Measurements from ENCODE around the gene HMCN2.

Gene HMCN2

GRCh38 chr9:130470950-130471349 is 205.4 kb downstream of the HMCN2 start:
- DNase-seq (ENCODE audit: low read depth): no peak

- no peak for DNase-seq (ENCODE audit: low read depth)
Measured at GRCh38 chr9:130471411-130472183, 206.0 kb downstream of the HMCN2 start.

DNA sequence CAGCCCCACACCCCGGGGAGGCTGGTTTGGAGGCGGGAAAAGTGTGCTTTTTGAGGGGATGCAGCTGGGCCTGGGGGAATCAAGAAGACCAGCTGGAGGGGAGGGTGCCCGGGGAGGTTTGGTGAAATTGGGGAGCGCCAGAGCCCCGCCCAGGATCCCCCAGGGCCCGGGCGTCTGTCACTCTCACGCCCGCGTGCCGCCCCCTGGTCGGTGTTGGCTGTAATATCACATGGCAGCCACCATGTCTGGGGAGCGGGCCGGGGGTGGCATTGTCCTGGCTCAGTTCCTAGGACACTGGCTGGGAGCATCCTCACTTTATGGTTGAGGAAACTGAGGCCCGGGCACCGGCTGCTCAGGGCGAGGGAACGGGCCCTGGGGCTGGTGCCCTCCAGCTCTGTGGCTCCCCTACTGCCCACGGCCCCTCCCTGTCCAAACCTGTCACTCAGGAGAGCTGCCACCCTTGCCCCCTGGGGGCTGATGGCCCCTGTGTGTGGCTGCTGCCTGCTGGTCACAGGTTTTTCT is 206.7 kb downstream of the HMCN2 start:
- DNase-seq (ENCODE audit: low read depth): no peak

DNA sequence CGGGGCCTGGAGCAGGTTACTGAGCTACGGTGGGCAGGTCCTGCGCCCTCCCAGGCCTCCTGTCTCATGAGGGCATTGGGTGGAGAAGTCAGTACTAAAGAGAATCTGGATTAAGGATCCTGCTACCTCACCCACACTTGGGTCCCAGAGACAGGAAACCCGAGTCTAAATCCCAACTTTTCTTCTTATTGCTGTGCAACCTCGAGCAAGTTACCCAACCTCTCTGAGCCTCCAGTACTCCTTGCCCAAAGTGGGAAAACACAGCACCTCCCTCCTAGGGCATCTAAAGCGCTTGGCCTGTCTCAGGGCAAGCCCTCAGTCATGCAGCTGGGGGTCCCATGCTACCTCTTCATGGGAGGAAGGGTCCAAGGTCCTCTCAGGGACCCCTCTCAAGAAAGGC is 207.4 kb downstream of the HMCN2 start:
- DNase-seq (ENCODE audit: low read depth): no peak

GRCh38 chr9:130473566-130473965 is 208.0 kb downstream of the HMCN2 start:
- DNase-seq (ENCODE audit: low read depth): no peak

GRCh38 chr9:130474106-130474505 is 208.5 kb downstream of the HMCN2 start:
- DNase-seq (ENCODE audit: low read depth): no peak

- DNase-seq (ENCODE audit: low read depth): no peak
Measured at GRCh38 chr9:130476151-130476730, 210.7 kb downstream of the HMCN2 start.

DNA sequence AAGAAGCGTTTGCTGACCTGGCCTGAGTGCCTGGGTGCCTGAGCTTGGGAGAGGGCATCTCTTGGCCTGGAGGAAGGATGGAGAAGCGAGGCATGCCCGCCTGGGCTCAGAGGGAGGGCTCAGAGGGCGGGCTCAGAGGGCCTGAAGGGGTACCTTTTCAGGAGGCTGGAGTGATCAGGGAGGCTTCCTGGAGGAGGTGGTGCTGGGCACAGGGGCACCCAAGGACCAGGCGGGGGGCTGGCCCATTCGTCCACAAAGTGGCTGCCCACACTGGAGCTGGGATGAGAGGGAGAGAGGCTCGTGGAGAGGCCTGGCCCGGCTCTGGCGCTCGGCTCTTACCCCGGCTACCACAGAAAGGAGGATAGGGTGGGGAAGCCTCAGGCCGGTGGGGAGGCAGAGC is 212.0 kb downstream of the HMCN2 start:
- DNase-seq (ENCODE audit: low read depth): no peak

- no peak for DNase-seq (ENCODE audit: low read depth)
Measured at GRCh38 chr9:130478152-130478551, 212.6 kb downstream of the HMCN2 start.

DNA sequence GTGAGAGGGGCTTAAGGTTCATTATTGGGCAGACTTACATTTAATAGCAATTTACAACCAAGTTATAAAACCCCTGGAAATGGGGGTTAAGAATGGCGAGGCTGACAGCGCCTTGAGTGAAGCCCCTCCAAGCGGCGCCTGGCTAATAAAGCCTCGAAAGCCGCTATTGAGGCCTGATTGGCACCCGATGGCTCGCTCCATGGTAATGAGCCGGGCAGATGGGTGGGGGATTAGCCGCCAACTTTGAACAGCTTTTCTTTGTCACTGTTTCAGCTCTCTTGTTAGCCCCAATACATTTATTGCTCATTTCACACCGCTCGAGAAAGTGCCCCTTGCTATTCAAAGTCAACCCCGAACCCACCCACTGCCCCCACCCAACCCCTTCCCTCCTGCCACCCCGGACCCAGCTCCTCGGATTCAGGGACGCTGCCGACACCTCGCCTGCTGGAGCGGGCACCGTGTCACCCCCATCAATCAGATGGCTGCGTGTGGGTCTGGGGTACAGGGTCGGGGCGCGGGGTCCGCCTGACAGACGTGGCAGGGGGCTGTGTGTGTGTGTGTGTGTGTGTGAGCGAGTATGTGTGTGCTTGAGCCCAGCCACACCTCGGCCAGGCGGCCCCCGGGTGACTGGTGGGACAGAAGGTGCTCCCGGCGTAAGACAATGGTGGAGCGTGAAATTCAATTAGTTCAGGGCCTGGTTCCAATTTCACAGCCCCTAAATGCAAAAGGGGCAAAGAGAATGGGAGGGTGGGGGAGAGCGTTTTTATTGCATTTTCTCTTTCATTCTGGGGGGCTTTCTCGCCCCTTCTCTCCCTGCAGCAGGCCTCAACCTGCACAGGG is 213.4 kb downstream of the HMCN2 start:
- DNase-seq (ENCODE audit: low read depth): no peak

DNA sequence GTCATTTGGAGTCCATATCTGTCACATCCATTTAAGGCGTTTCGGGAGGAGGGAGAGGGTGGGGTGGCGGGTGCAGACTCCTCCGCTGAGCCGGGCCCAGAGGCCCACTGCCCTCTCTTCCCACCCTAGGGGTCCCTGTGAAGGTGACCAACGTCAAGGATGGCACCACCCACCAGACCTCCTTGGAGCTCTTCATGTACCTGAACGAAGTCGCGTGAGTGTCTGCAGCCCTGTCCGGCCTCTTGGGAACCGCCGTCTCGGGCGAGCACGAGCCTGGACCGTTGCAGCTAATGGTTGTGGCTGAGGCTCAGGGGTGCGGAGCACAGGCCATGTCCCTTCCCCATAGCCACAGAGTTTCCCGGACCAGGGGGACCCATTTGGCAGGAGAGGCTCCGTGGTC is 214.0 kb downstream of the HMCN2 start:
- DNase-seq (ENCODE audit: low read depth): no peak

DNA sequence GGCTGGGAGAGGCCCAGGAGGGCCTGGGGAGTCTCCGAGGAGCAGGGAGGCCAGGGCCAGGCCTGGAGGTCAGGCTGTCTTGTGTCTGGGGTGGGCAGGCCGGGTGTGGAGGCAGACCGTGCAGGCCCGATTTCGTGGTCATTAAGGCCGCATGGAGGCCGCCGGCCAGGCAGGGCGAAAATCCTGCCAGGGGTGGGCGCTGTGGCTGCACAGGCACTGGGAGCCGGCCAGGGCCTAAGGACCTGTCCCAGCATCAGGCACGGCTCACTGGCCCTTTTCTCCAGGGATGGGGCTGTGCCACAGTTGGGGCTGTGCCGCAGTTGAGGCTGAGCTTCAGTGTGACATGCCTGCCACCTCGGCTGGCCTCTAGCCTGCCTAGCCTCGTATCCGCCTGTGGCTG is 215.1 kb downstream of the HMCN2 start:
- DNase-seq (ENCODE audit: low read depth): no peak

- DNase-seq (ENCODE audit: low read depth): peak; percentile 9
Measured at GRCh38 chr9:130482463-130482862, 216.9 kb downstream of the HMCN2 start.

DNA sequence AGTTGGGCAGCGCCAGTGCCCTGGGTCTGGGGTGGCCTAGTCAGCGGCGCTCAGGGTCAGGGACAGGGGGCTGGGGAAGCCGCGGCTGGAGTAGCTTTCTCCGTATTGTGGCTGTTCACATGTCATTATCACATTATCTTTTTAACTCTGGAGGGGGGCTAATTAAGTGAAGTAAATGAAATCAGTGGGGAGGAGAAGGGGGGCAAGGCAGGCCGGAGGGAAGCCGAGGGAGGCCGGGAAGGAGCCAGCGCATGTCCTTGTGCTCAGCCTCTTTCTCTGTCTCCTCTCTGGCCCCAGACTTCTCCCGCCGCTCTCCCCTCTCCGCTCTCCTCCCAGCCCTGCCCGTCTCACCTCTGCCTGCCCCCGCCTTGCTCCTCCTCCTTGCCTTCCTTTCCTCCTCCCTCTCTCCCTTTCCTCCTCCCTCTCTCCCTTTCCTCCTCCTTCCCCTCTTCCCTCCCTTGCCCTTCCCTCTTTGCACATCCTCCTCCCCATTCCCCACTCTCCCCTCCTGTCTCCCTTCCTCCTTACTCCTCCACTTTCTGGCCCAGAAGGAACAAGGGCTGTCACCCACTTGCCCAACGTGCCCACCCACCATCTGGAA is 217.9 kb downstream of the HMCN2 start:
- no peak for DNase-seq (ENCODE audit: low read depth)

Measured in EH (cell line).